OCI-LY1 (cell line): ENCODE results near the gene AOC3.
"Not testable (repeated sequence)": the region's sequence is repeated elsewhere in the genome, so short reads cannot be mapped to it uniquely, and the experiment has no call there.

Experiments
- CTCF ChIP-seq: fragments of 200-600 bp; sonication (generic), shearing (Covaris generic); IDR thresholded peaks from 2 replicates; pipeline ENCODE4 v1.5.1; 2017; ENCODE audit warnings: mild to moderate bottlenecking, antibody characterized with exemption, low read length, moderate library complexity, mixed read lengths
- EZH2 ChIP-seq: fragments of 200-600 bp; sonication (generic), shearing (Covaris generic); IDR thresholded peaks from 2 replicates; pipeline ENCODE4 v1.8.0; 2017; ENCODE audit warnings: borderline replicate concordance, mixed run types, mild to moderate bottlenecking, antibody characterized with exemption, low read length, moderate library complexity, mixed read lengths

DNA sequence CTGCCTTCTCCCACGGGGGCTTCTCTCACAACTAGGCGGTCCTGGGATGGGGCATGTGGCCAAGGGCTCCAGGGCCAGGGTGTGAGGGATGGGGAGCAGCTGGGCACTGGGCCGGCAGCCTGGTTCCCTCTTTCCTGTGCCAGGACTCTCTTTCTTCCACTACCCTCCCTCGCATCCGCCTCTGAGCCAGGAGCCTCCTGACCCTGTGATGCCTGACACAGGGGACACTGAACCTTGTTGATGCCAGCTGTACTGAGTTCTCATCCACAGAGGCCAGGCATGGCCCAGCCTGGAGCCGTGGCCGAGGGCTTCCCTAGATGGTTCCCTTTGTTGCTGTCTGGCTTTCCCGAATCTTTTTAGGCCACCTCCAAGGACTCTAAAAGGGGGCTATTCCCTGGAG is 5.5 kb downstream of the AOC3 start:
- not testable (repeated sequence) for TF ChIP-seq CTCF, EZH2
